Prostate gland (tissue), 2 donors: ENCODE results near the gene PDPN. TPM values are rescaled to one million over a fixed set of nuclear protein-coding genes. Genes with fewer than 3 reads are reported as not detected.

Experiments used
- DNase-seq: peaks from one replicate; pipeline ENCODE4 v3.0.0-alpha.2; 2019; ENCODE audit warnings: low spot score
- H3K27ac ChIP-seq, 2 donors: fragments of 200-600 bp; sonication (generic); 2 replicates each; pipeline ENCODE4 v1.5.1; 2017 to 2019
- H3K27me3 ChIP-seq: fragments of 200-600 bp; sonication (generic); replicated peaks from 2 replicates; pipeline ENCODE4 v1.5.1; 2019; ENCODE audit not compliant: insufficient read depth
- H3K36me3 ChIP-seq, 2 donors: fragments of 200-600 bp; sonication (generic); 1 replicate in 1 of 2; 2 replicates in 1 of 2; pipeline versions ENCODE4 v1.5.1 to v1.8.1; 2017 to 2019
- H3K4me1 ChIP-seq: fragments of 200-600 bp; sonication (generic); replicated peaks from 2 replicates; pipeline ENCODE4 v1.5.1; 2019
- H3K4me3 ChIP-seq, 2 donors: fragments of 200-600 bp; sonication (generic); 2 replicates each; pipeline ENCODE4 v1.5.1; 2017 to 2019
- H3K9me3 ChIP-seq: fragments of 200-600 bp; sonication (generic); 2 replicates; pipeline ENCODE4 v1.5.1; 2017
- POLR2A ChIP-seq: fragments of 450-650 bp; IDR thresholded peaks from one replicate; pipeline ENCODE4 v1.6.1; 2016; ENCODE audit warnings: antibody characterized with exemption, mild to moderate bottlenecking
- POLR2AphosphoS5 ChIP-seq: sonication (generic); formaldehyde crosslinking; IDR thresholded peaks from one replicate; pipeline ENCODE4 v1.6.1; 2017; ENCODE audit warnings: antibody characterized with exemption
- WGBS: methylation state at CpG from one replicate; pipeline ENCODE4 v1.1.5; 2018; 5-methylcytosine and 5-hydroxymethylcytosine counted together
- intact Hi-C: fragments of 100-400 bp; cut with DNase I; formaldehyde crosslinking; loops from one replicate; pipeline ENCODE4 v1.14.2; 2022
- total RNA-seq, 2 donors: library from RNA; depleted of rRNA; stranded (reverse); fragments of >200 nt; gene quantifications; one replicate each; pipeline ENCODE4 v1.1.0, GENCODE V29; 2016
- TF ChIP-seq, protein P1 (sequence below), 4 experiments: fragments of 200-600 bp in 2 of 4; fragments of 450-650 bp in 2 of 4; sonication (generic) in 2 of 4; IDR thresholded peaks; 1 replicate in 3 of 4; 2 replicates in 1 of 4; pipeline ENCODE4 v1.5.1; 2016 to 2019; ENCODE audit warnings: antibody characterized with exemption in 4 of 4, mild to moderate bottlenecking in 2 of 4, moderate library complexity in 2 of 4

PDPN gene
- total RNA-seq, 2 donors from 2014 or later: 11.4 to 19.5 TPM

DNA sequence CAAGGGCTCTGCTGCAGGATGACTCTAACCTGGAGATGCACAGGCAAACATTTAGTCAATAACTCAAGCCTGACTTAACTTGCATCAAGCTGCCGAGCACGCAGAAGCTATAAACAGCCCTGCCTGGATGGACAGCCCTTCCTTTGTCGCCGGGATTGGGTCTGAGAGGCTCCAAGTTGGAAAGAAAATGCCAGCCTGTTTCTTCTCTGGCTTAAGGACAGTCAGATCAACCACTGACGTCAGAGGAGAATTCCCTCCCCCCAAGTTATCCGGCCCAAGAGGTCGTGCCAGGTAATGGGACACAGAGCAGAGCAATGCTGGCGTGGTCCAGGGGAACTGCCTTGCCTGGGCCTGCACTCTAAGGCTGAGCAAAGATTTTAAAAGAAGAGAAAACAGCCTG is 42.8 kb upstream of the PDPN start:
- peak; percentile 40 for DNase-seq
- peak overlapping the region in 1 of 2 donors; percentile 19 for H3K27ac ChIP-seq
- H3K36me3 ChIP-seq: no peaks in the 10 kb centered on the region
- intact Hi-C loops: loop anchor here (5.0 kb wide), 2 partner anchors 41 to 76 kb away; partner anchors contain the start of gene PDPN
- peak; percentile 15 for TF ChIP-seq POLR2AphosphoS5
- TF ChIP-seq, protein P1, sequence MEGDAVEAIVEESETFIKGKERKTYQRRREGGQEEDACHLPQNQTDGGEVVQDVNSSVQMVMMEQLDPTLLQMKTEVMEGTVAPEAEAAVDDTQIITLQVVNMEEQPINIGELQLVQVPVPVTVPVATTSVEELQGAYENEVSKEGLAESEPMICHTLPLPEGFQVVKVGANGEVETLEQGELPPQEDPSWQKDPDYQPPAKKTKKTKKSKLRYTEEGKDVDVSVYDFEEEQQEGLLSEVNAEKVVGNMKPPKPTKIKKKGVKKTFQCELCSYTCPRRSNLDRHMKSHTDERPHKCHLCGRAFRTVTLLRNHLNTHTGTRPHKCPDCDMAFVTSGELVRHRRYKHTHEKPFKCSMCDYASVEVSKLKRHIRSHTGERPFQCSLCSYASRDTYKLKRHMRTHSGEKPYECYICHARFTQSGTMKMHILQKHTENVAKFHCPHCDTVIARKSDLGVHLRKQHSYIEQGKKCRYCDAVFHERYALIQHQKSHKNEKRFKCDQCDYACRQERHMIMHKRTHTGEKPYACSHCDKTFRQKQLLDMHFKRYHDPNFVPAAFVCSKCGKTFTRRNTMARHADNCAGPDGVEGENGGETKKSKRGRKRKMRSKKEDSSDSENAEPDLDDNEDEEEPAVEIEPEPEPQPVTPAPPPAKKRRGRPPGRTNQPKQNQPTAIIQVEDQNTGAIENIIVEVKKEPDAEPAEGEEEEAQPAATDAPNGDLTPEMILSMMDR (IDR thresholded peaks at IDR 0.05): no peak
- H3K9me3 ChIP-seq: no peaks in the 10 kb centered on the region
- no peaks in the 10 kb centered on the region for H3K4me1 ChIP-seq
- 34% methylated on average over 8 of the region's 8 CpGs for WGBS
- H3K4me3 ChIP-seq: no peak overlapping the region
- H3K27me3 ChIP-seq: no peaks in the 10 kb centered on the region

DNA sequence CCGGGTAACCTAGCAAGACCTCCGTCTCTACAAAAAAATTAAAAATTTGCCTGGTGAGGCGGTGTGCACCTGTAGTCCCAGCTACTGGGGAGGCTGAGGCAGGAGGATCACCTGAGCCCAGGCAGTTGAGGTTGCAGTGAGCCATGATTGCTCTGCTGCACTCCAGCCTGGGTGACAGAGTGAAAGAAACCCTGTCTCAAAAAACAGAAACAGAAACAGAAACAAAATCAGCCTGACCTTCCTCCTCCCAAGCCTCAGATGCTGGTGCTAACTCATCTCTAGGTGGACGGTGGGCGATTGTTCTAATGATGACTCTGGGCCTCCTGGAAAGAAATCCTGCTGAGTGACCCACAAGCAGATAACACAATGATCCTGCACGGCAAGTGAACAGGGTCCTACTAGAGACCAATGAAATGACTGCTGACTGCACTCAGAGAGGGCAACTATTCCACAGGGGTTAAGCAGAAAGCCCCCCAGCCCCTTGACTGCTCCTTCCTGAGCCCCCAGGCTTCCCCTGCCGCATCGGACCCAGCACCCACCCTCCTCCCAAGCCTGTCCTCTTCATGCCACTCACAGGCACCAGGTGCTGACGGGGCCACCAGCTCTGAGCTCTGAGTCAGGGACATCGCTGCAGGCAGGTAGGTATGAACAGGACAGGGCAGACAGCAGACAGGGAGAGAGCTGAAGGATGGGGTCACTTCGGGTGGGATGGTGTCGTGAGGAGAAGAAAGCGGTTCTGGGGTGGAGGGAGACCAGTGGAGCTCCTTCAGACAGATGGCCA is 42.0 kb upstream of the PDPN start:
- Histone ChIP-seq H3K27me3 (no peaks in the 10 kb centered on the region), H3K4me3 (no peak overlapping the region), H3K9me3 (no peaks in the 10 kb centered on the region), H3K36me3 (no peaks in the 10 kb centered on the region), H3K4me1 (no peaks in the 10 kb centered on the region), H3K27ac (peak overlapping the region in 1 of 2 donors; percentile 19)
- intact Hi-C loops: loop anchor here (5.0 kb wide), 2 partner anchors 41 to 76 kb away; partner anchors contain the start of gene PDPN
- no peak for TF ChIP-seq POLR2A
- TF ChIP-seq POLR2AphosphoS5: no peak
- TF ChIP-seq, protein P1 (IDR thresholded peaks at IDR 0.05): no peak
- no peak for DNase-seq
- 90% methylated on average over 13 of the region's 13 CpGs for WGBS

DNA sequence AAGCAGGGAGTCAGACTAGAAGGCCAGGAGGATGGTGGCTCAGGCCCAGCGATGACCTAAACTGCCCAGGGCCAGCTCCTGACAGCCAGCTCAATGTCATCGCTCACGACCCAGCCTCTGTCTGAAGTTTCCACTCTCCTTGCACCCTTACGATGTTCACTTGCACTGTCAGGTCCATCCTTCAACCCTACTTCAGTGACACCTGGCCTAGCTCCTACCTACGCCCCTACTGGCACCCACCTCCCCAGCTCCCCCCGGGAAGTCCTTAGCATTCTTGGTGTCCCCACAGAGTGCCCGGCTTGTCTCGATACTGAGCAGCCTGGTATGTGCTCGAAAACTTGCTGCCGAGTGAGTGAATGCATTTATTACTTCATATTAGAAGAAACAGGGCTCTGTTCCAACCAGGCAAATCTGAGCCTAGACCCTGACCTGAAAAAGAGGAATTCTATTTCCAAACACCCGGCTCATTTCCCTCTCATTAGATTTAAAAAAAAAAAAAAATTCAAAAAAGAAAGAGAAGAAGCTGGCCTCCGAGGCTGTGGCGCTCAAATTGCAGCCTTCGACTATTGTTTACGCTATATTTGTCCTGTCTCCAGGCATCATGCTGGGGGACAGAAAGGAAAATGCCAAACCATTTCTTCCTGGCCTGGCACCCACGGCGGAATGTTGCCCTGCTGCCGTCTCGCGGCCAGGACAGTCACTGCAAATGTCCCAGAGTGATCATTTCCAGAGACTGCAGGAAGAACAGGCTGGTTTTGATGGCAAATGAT is 40.0 kb upstream of the PDPN start:
- peak; percentile 30 for DNase-seq
- Histone ChIP-seq H3K9me3 (no peaks in the 10 kb centered on the region), H3K27me3 (no peaks in the 10 kb centered on the region), H3K27ac (no peak overlapping the region), H3K4me3 (no peak overlapping the region), H3K4me1 (no peaks in the 10 kb centered on the region), H3K36me3 (no peaks in the 10 kb centered on the region)
- 35% methylated on average over 20 of the region's 20 CpGs for WGBS
- intact Hi-C loops: loop anchor here (5.0 kb wide), 2 partner anchors 39 to 74 kb away; partner anchors contain the start of gene PDPN
- TF ChIP-seq, protein P1 (IDR thresholded peaks at IDR 0.05): peak in 3 of 4 experiments; percentile 23 to 56 (median 45)
- TF ChIP-seq POLR2AphosphoS5 (peak; percentile 57), POLR2A (no peak)

DNA sequence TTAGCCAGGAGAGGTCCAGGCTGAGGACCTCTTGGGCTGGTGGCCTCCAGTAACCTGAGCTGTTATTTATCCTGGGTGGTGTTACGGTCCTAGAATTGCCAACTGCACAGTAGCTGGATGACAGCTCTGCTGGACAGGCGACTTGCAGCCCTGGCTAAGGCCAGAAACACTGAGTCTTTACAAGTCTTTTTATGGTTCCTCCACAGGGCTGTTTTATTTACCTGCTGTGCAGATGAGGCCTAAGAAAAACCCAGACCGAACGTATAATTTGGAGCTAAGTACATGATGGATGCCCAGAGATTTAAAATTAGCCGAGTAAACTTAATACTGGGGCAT is 39.4 kb upstream of the PDPN start:
- Histone ChIP-seq H3K4me1 (no peaks in the 10 kb centered on the region), H3K27me3 (no peaks in the 10 kb centered on the region), H3K27ac (no peak overlapping the region), H3K36me3 (no peaks in the 10 kb centered on the region), H3K4me3 (no peak overlapping the region), H3K9me3 (no peaks in the 10 kb centered on the region)
- TF ChIP-seq, protein P1 (IDR thresholded peaks at IDR 0.05): no peak
- TF ChIP-seq POLR2A: no peak
- TF ChIP-seq POLR2AphosphoS5: no peak
- intact Hi-C loops: loop anchor here (5.0 kb wide), 2 partner anchors 38 to 73 kb away; partner anchors contain the start of gene PDPN
- WGBS: 36% methylated on average over 5 of the region's 5 CpGs
- DNase-seq: no peak
